ENCODE measurements around the gene LRRC8A.

Gene LRRC8A

GRCh38 chr9:128882677-128883603 is 1.0 kb downstream of the LRRC8A start:
- H3K4me3 ChIP-seq (ENCODE audit: low read depth, low read length), result peak overlapping the region; percentile 61
- no peak for DNase-seq (ENCODE audit: low read depth)
- no peak for TF ChIP-seq CTCF (IDR thresholded peaks at IDR 0.05; ENCODE audit: low read depth, low read length, missing control alignments)

GRCh38 chr9:128884164-128884563 is 2.2 kb downstream of the LRRC8A start:
- no peak for DNase-seq (ENCODE audit: low read depth)
- no peak overlapping the region for H3K4me3 ChIP-seq (ENCODE audit: low read depth, low read length)
- TF ChIP-seq CTCF (IDR thresholded peaks at IDR 0.05; ENCODE audit: low read depth, low read length, missing control alignments), result no peak

- TF ChIP-seq CTCF (IDR thresholded peaks at IDR 0.05; ENCODE audit: low read depth, low read length, missing control alignments), result no peak
- H3K4me3 ChIP-seq (ENCODE audit: low read depth, low read length), result no peak overlapping the region
- DNase-seq (ENCODE audit: low read depth), result no peak
Measured at GRCh38 chr9:128885376-128885775, 3.4 kb downstream of the LRRC8A start.

- no peak for DNase-seq (ENCODE audit: low read depth)
- no peak for TF ChIP-seq CTCF (IDR thresholded peaks at IDR 0.05; ENCODE audit: low read depth, low read length, missing control alignments)
- no peak overlapping the region for H3K4me3 ChIP-seq (ENCODE audit: low read depth, low read length)
Measured at GRCh38 chr9:128885798-128886197, 3.9 kb downstream of the LRRC8A start.

- TF ChIP-seq CTCF (IDR thresholded peaks at IDR 0.05; ENCODE audit: low read depth, low read length, missing control alignments), result no peak
- DNase-seq (ENCODE audit: low read depth), result no peak
Measured at GRCh38 chr9:128886211-128886891, 4.4 kb downstream of the LRRC8A start.

GRCh38 chr9:128887049-128887448 is 5.1 kb downstream of the LRRC8A start:
- no peak for DNase-seq (ENCODE audit: low read depth)

More at GRCh38 chr9:128886211-128886891, 4.4 kb downstream of the LRRC8A start:
- H3K4me3 ChIP-seq (ENCODE audit: low read depth, low read length), result no peak overlapping the region

More at GRCh38 chr9:128887049-128887448, 5.1 kb downstream of the LRRC8A start:
- no peak overlapping the region for H3K4me3 ChIP-seq (ENCODE audit: low read depth, low read length)
- no peak for TF ChIP-seq CTCF (IDR thresholded peaks at IDR 0.05; ENCODE audit: low read depth, low read length, missing control alignments)
